GM12872 (cell line): Measurements from ENCODE around the gene DCDC1.

Experiments used
- TF ChIP-seq, protein P1 (sequence below): IDR thresholded peaks from 3 replicates; pipeline ENCODE4 v1.5.1; 2011; ENCODE audit warnings: low read depth, mild to moderate bottlenecking, low read length, moderate library complexity; ENCODE audit not compliant: insufficient read depth

The DCDC1 gene

GRCh38 chr11:30816959-30817880, 552.3 kb downstream of the DCDC1 start:
- TF ChIP-seq, protein P1, sequence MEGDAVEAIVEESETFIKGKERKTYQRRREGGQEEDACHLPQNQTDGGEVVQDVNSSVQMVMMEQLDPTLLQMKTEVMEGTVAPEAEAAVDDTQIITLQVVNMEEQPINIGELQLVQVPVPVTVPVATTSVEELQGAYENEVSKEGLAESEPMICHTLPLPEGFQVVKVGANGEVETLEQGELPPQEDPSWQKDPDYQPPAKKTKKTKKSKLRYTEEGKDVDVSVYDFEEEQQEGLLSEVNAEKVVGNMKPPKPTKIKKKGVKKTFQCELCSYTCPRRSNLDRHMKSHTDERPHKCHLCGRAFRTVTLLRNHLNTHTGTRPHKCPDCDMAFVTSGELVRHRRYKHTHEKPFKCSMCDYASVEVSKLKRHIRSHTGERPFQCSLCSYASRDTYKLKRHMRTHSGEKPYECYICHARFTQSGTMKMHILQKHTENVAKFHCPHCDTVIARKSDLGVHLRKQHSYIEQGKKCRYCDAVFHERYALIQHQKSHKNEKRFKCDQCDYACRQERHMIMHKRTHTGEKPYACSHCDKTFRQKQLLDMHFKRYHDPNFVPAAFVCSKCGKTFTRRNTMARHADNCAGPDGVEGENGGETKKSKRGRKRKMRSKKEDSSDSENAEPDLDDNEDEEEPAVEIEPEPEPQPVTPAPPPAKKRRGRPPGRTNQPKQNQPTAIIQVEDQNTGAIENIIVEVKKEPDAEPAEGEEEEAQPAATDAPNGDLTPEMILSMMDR, result no peak

- TF ChIP-seq, protein P1, result no peak
These were observed 553.9 kb downstream of the DCDC1 start for GRCh38 chr11:30815619-30816018.

- TF ChIP-seq, protein P1, result no peak
These were observed 554.8 kb downstream of the DCDC1 start for GRCh38 chr11:30814737-30815136.
